ENCODE measurements around the gene SNX21.

The SNX21 gene

DNA sequence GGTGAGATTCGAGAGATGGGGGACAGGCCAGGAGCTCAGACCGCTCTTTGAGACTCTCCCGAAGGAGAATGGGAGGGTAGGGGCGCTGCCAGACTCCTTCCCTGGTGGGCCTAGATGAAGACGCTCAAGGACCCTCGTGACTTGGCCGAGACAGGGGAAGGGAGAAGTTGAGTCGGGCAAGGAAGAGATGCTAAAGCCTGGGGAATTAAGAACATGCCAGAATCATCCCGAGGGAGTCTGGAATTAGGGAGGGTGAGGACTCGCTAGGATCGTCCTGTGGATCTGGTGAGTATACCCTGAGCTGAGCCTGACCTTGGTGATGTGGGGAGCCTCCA lies 20.6 kb upstream of the SNX21 start:
- Histone ChIP-seq H3K79me2 (ENCODE audit: insufficient read depth, low read length) (peaks cover 10% of the 10 kb centered on the region; the same call in 1 of the 2 replicates), H3K4me3 (ENCODE audit: low read depth, low read length, poor library complexity, severe bottlenecking) (peak overlapping the region; percentile 96), H3K9ac (ENCODE audit: low read length) (peak overlapping the region; percentile 97), H3K36me3 (ENCODE audit: insufficient read depth, low read length) (peaks cover 86% of the 10 kb centered on the region), H3F3A (ENCODE audit: insufficient read depth, low read length) (peaks cover 8% of the 10 kb centered on the region; the same call in 1 of the 2 replicates), H3K4me2 (ENCODE audit: low read length) (peak overlapping the region; percentile 81), H3K4me1 (ENCODE audit: insufficient read depth, low read length, severe bottlenecking) (peaks cover 11% of the 10 kb centered on the region), H3K27me3 (ENCODE audit: insufficient read depth, low read length) (no peaks in the 10 kb centered on the region), H3K9me2 (ENCODE audit: low read depth, low read length) (no peaks in the 10 kb centered on the region), H3K27ac (ENCODE audit: low read depth, low read length, poor library complexity, severe bottlenecking) (peak overlapping the region; percentile 73), H2AFZ (ENCODE audit: low read length) (no peak overlapping the region), H4K20me1 (ENCODE audit: insufficient read depth, low read length) (no peaks in the 10 kb centered on the region), H3K9me3 (ENCODE audit: low read length) (peaks cover 6% of the 10 kb centered on the region)
- TF ChIP-seq, protein P1, sequence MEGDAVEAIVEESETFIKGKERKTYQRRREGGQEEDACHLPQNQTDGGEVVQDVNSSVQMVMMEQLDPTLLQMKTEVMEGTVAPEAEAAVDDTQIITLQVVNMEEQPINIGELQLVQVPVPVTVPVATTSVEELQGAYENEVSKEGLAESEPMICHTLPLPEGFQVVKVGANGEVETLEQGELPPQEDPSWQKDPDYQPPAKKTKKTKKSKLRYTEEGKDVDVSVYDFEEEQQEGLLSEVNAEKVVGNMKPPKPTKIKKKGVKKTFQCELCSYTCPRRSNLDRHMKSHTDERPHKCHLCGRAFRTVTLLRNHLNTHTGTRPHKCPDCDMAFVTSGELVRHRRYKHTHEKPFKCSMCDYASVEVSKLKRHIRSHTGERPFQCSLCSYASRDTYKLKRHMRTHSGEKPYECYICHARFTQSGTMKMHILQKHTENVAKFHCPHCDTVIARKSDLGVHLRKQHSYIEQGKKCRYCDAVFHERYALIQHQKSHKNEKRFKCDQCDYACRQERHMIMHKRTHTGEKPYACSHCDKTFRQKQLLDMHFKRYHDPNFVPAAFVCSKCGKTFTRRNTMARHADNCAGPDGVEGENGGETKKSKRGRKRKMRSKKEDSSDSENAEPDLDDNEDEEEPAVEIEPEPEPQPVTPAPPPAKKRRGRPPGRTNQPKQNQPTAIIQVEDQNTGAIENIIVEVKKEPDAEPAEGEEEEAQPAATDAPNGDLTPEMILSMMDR (IDR thresholded peaks at IDR 0.05; ENCODE audit: low read length) = no peak
- TF ChIP-seq EZH2 (IDR thresholded peaks at IDR 0.05; ENCODE audit: borderline replicate concordance, low read length) = no peak

DNA sequence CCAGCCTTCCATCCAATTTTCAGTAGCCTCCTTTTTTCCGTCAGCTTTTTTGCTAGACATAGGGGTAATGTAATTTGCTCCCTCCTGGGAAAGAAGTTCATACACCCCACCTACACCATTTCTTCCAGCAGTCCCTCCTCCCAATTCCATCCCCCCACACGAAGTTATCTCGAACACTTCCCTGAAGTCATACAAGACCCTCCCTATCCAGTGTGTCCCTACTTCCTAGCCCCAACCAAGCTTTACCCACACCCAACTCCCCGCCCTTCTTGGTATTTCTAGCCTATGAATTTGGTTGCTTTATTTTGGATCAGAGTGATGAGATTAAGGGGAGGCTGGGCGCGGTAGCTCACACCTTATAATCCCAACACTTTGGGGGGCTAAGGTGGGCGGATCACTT lies 20.1 kb upstream of the SNX21 start:
- TF ChIP-seq, protein P1 (IDR thresholded peaks at IDR 0.05; ENCODE audit: low read length) = no peak
- TF ChIP-seq EZH2 (IDR thresholded peaks at IDR 0.05; ENCODE audit: borderline replicate concordance, low read length) = no peak
- no peaks in the 10 kb centered on the region for H3K9me2 ChIP-seq (ENCODE audit: low read depth, low read length)
- H3K9me3 ChIP-seq (ENCODE audit: low read length) = peaks cover 6% of the 10 kb centered on the region
- no peaks in the 10 kb centered on the region for H4K20me1 ChIP-seq (ENCODE audit: insufficient read depth, low read length)
- H3K9ac ChIP-seq (ENCODE audit: low read length) = peak overlapping the region; percentile 97
- no peak overlapping the region for H2AFZ ChIP-seq (ENCODE audit: low read length)
- H3F3A ChIP-seq (ENCODE audit: insufficient read depth, low read length) = peaks cover 12% of the 10 kb centered on the region; the same call in 1 of the 2 replicates
- H3K27me3 ChIP-seq (ENCODE audit: insufficient read depth, low read length) = no peaks in the 10 kb centered on the region
- H3K27ac ChIP-seq (ENCODE audit: low read depth, low read length, poor library complexity, severe bottlenecking) = peak overlapping the region; percentile 73
- peaks cover 84% of the 10 kb centered on the region for H3K36me3 ChIP-seq (ENCODE audit: insufficient read depth, low read length)
- peaks cover 11% of the 10 kb centered on the region for H3K4me1 ChIP-seq (ENCODE audit: insufficient read depth, low read length, severe bottlenecking)
- H3K4me2 ChIP-seq (ENCODE audit: low read length) = peak overlapping the region; percentile 81
- H3K79me2 ChIP-seq (ENCODE audit: insufficient read depth, low read length) = peaks cover 10% of the 10 kb centered on the region; the same call in 1 of the 2 replicates
- H3K4me3 ChIP-seq (ENCODE audit: low read depth, low read length, poor library complexity, severe bottlenecking) = peak overlapping the region; percentile 96

DNA sequence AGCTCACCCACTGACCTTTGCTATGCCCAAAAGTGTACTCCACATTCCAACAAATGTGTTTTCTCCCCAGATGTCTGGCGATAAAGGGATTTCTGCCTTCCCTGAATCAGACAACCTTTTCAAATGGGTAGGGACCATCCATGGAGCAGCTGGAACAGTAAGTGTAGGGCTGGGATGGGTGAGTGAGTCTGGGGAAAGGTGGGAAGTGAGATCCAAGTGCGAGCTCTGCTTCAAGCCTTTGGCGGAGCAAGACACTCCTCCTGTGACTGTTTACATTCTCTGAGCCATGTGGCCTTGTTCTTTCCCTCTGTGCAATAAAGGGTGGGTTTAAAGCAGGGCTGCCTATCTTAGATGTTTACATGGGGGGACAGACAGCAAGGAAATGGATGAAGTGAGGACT lies 19.3 kb upstream of the SNX21 start:
- Histone ChIP-seq H3K4me2 (ENCODE audit: low read length) (peak overlapping the region; percentile 14; the same call in 1 of the 2 replicates), H3K36me3 (ENCODE audit: insufficient read depth, low read length) (peaks cover 76% of the 10 kb centered on the region), H3K9me2 (ENCODE audit: low read depth, low read length) (no peaks in the 10 kb centered on the region), H3K4me1 (ENCODE audit: insufficient read depth, low read length, severe bottlenecking) (peaks cover 11% of the 10 kb centered on the region), H3K9me3 (ENCODE audit: low read length) (peaks cover 6% of the 10 kb centered on the region), H3K9ac (ENCODE audit: low read length) (no peak overlapping the region), H3K27ac (ENCODE audit: low read depth, low read length, poor library complexity, severe bottlenecking) (no peak overlapping the region), H3K27me3 (ENCODE audit: insufficient read depth, low read length) (no peaks in the 10 kb centered on the region), H4K20me1 (ENCODE audit: insufficient read depth, low read length) (no peaks in the 10 kb centered on the region), H2AFZ (ENCODE audit: low read length) (no peak overlapping the region), H3F3A (ENCODE audit: insufficient read depth, low read length) (peaks cover 12% of the 10 kb centered on the region; the same call in 1 of the 2 replicates), H3K4me3 (ENCODE audit: low read depth, low read length, poor library complexity, severe bottlenecking) (no peak overlapping the region), H3K79me2 (ENCODE audit: insufficient read depth, low read length) (peaks cover 10% of the 10 kb centered on the region; the same call in 1 of the 2 replicates)
- TF ChIP-seq EZH2 (IDR thresholded peaks at IDR 0.05; ENCODE audit: borderline replicate concordance, low read length) = no peak
- TF ChIP-seq, protein P1 (IDR thresholded peaks at IDR 0.05; ENCODE audit: low read length) = no peak
